CD4-positive, alpha-beta T cell (primary cell): ENCODE measurements around the gene TREX2. TPM values are rescaled to one million over a fixed set of nuclear protein-coding genes. Genes with fewer than 3 reads are reported as not detected.

Source experiments
- ATAC-seq: fragments of 200-7000 bp; cut with Tn5 transposase; one replicate; pipeline ENCODE4 v1.10.0; 2022; ENCODE audit warnings: mild to moderate bottlenecking; ENCODE audit not compliant: poor library complexity
- CTCF ChIA-PET: fragments of 350-600 bp; sonication (Branson Sonifier 250); formaldehyde crosslinking; loops from one replicate; lab custom pipeline; 2021; ENCODE audit warnings: antibody characterized with exemption, inconsistent platforms; lab: Charles Lee
- POLR2A ChIA-PET: fragments of 350-600 bp; sonication (Branson Sonifier 250); formaldehyde crosslinking; loops from one replicate; lab custom pipeline; 2021; ENCODE audit warnings: antibody characterized with exemption, inconsistent platforms; lab: Charles Lee
- DNase-seq, 14 experiments: peaks; one replicate each; pipeline ENCODE4 v3.0.0-alpha.2; 2013 to 2020; ENCODE audit warnings: mixed read lengths in 2 of 14
- H3K27ac ChIP-seq, 2 donors: one replicate each; pipeline versions ENCODE4 v1.5.1 to v1.7.0; 2013; ENCODE audit warnings: low read length in 2 of 2, low read depth in 1 of 2, mild to moderate bottlenecking in 1 of 2
- H3K27me3 ChIP-seq, 2 experiments: 1 replicate in 1 of 2; 2 replicates in 1 of 2; pipeline versions ENCODE4 v1.6.1 to v1.7.0; 2013; ENCODE audit warnings: low read length in 2 of 2, control low read depth in 1 of 2, mild to moderate bottlenecking in 1 of 2, moderate library complexity in 1 of 2; ENCODE audit not compliant: insufficient read depth in 2 of 2, control insufficient read depth in 1 of 2
- H3K36me3 ChIP-seq: one replicate; pipeline ENCODE4 v1.6.1; 2013; ENCODE audit warnings: low read length, control low read depth; ENCODE audit not compliant: insufficient read depth
- H3K4me1 ChIP-seq: one replicate; pipeline ENCODE4 v1.6.1; 2013; ENCODE audit warnings: low read length, control low read depth; ENCODE audit not compliant: insufficient read depth
- H3K4me3 ChIP-seq: one replicate; pipeline ENCODE4 v1.5.1; 2013; ENCODE audit warnings: mild to moderate bottlenecking, low read length, moderate library complexity
- H3K9me3 ChIP-seq, 2 experiments: 1 replicate in 1 of 2; 2 replicates in 1 of 2; pipeline versions ENCODE4 v1.6.1 to v1.7.0; 2013; ENCODE audit warnings: low read length in 2 of 2, mild to moderate bottlenecking in 2 of 2, control low read depth in 1 of 2, moderate library complexity in 1 of 2; ENCODE audit not compliant: control insufficient read depth in 1 of 2, insufficient read depth in 1 of 2
- H3K27ac Mint-ChIP-seq: one replicate; pipeline ENCODE4 v1.8.0; 2020; ENCODE audit warnings: mixed read lengths
- H3K27me3 Mint-ChIP-seq: one replicate; pipeline ENCODE4 v1.8.0; 2021; ENCODE audit warnings: mixed read lengths
- H3K36me3 Mint-ChIP-seq: one replicate; pipeline ENCODE4 v1.8.0; 2021; ENCODE audit warnings: low read depth, mixed read lengths
- H3K4me1 Mint-ChIP-seq: one replicate; pipeline ENCODE4 v1.8.0; 2021; ENCODE audit warnings: low read depth, mixed read lengths
- H3K4me3 Mint-ChIP-seq: one replicate; pipeline ENCODE4 v1.8.0; 2020; ENCODE audit warnings: mild to moderate bottlenecking, mixed read lengths
- H3K9me3 Mint-ChIP-seq: one replicate; pipeline ENCODE4 v1.8.0; 2020; ENCODE audit warnings: mixed read lengths
- intact Hi-C, 2 experiments: fragments of 100-400 bp; cut with DNase I in 1 of 2; cut with micrococcal nuclease in 1 of 2; formaldehyde crosslinking; loops; one replicate each; pipeline versions ENCODE4 v1.15.1 to v1.9.0; 2023 to 2025; cut with DNase I, micrococcal nuclease
- total RNA-seq, 174 experiments: library from RNA in 2 of 174; stranded (reverse) in 2 of 174; gene quantifications; one replicate each; pipeline ENCODE4 v1.2.3 and lab custom pipeline; 2021 to 2026
- TF ChIP-seq, protein P1 (sequence below): fragments of 200-600 bp; IDR thresholded peaks from one replicate; pipeline ENCODE4 v1.8.0; 2022; ENCODE audit warnings: antibody characterized with exemption, mild to moderate bottlenecking

Gene TREX2
- total RNA-seq, 2 experiments from 2014 or later = 1.1 to 1.4 TPM

DNA sequence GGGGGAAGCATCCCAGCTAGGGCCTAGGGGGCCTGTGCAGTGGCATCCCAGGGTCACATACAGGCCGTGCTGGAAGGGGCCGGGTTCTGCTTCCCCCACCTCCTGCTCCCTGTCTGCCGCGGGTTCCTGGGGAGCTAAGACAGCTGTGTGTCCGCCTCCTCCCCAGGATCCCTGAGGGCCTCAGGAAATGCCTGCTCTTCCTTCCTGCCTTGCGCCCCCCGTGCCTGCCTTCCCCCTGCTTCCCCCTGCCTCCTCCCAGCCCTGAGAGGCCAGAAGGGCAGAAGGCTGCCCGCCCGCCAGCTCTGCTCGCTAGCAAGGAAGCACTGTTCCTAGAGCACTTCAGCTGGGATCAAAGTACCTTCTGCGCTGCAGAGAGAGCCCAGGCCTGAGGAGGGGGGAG, 46.1 kb upstream of the TREX2 start:
- H3K36me3 Mint-ChIP-seq = no peaks in the 10 kb centered on the region
- no peak overlapping the region for H3K27ac Mint-ChIP-seq
- Histone ChIP-seq H3K27ac (no peak overlapping the region), H3K9me3 (peaks cover 0 to 4% of the 10 kb centered on the region in 2 experiments), H3K27me3 (peaks cover 2 to 5% of the 10 kb centered on the region in 2 experiments), H3K4me3 (no peak overlapping the region), H3K36me3 (no peaks in the 10 kb centered on the region), H3K4me1 (no peaks in the 10 kb centered on the region)
- no peak for DNase-seq
- POLR2A ChIA-PET = no interaction called here
- ATAC-seq = no peak
- no peak overlapping the region for H3K4me3 Mint-ChIP-seq
- no peaks in the 10 kb centered on the region for H3K9me3 Mint-ChIP-seq
- no peaks in the 10 kb centered on the region for H3K27me3 Mint-ChIP-seq
- TF ChIP-seq, protein P1, sequence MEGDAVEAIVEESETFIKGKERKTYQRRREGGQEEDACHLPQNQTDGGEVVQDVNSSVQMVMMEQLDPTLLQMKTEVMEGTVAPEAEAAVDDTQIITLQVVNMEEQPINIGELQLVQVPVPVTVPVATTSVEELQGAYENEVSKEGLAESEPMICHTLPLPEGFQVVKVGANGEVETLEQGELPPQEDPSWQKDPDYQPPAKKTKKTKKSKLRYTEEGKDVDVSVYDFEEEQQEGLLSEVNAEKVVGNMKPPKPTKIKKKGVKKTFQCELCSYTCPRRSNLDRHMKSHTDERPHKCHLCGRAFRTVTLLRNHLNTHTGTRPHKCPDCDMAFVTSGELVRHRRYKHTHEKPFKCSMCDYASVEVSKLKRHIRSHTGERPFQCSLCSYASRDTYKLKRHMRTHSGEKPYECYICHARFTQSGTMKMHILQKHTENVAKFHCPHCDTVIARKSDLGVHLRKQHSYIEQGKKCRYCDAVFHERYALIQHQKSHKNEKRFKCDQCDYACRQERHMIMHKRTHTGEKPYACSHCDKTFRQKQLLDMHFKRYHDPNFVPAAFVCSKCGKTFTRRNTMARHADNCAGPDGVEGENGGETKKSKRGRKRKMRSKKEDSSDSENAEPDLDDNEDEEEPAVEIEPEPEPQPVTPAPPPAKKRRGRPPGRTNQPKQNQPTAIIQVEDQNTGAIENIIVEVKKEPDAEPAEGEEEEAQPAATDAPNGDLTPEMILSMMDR = no peak
- intact Hi-C loops = no loop called here
- H3K4me1 Mint-ChIP-seq = no peaks in the 10 kb centered on the region
- CTCF ChIA-PET = no interaction called here

DNA sequence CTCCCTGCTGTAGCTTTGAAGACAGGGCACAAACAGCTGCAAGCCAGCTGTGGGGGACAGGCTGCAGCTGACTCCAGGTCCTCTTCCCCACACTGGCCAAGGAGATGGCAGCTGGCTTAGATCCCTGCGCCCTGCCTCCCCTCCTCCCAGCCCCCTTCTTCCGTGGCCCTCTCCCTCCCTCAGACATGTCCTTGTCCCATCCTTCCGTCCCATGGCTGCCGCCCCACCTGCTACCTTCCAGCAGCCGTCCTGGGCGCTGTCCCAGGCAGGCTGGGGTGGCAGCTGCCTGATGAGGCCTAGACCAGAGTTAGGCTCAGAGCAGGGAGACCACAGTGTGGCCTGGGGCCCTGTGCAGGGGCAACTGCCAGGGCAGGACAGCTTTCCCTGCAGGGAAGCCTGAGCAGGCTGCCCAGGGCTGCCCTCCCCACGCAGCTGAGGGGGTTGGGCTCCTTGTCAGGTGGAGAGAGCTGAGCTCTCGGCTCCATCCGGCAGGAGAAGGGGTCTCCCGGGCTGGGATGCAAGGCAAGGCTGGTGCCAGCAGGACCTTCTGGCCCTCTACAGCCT, 45.6 kb upstream of the TREX2 start:
- Histone ChIP-seq H3K9me3 (peaks cover 0 to 3% of the 10 kb centered on the region in 2 experiments), H3K27me3 (peaks cover 2 to 5% of the 10 kb centered on the region in 2 experiments), H3K4me3 (no peak overlapping the region), H3K27ac (no peak overlapping the region), H3K4me1 (no peaks in the 10 kb centered on the region), H3K36me3 (no peaks in the 10 kb centered on the region)
- ChIA-PET POLR2A (no interaction called here), CTCF (no interaction called here)
- H3K27me3 Mint-ChIP-seq = no peaks in the 10 kb centered on the region
- DNase-seq (no peak), ATAC-seq (no peak)
- no peaks in the 10 kb centered on the region for H3K9me3 Mint-ChIP-seq
- no peaks in the 10 kb centered on the region for H3K4me1 Mint-ChIP-seq
- H3K4me3 Mint-ChIP-seq = no peak overlapping the region
- TF ChIP-seq, protein P1 = no peak
- intact Hi-C loops = no loop called here
- H3K27ac Mint-ChIP-seq = no peak overlapping the region
- H3K36me3 Mint-ChIP-seq = no peaks in the 10 kb centered on the region

DNA sequence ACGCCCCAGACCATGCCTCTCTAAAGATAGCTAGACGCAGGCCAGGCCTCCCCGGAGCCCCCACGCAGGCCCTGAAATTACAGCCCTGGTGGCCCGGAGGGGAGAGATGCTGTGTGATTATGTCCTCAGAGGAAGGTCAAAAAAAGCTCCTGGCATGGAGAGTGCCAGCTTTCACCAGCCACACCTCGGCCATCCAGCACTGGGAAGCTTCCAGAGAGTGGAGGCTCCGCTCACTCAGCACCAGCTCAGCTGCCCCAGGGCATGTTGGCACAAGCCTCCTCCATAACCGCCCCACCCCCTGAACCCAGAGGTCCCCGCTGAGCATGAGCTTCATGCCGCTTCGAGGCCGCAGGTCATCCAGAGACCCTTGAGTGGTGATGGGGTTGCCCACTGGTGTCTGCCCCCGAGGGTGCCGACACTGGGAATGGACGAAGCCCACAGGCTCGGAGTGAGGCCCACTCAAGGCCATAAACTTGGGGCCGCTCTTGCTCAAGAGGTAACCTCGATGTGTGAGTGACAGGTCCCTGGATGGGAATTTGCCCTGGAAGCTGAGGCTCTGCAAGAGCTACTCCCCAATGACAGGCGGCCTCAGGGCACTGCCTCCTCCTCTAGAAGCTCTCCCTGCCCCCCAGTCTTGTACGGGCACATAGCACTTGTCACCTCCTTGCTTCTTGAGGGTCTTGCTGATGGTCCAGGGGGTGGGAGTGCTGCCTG, 44.5 kb upstream of the TREX2 start:
- H3K27me3 ChIP-seq = peaks cover 2% of the 10 kb centered on the region in 2 experiments
- intact Hi-C loops = no loop called here
- H3K9me3 ChIP-seq = no peaks in the 10 kb centered on the region
- ATAC-seq (no peak), DNase-seq (no peak)
- Mint-ChIP-seq H3K27me3 (no peaks in the 10 kb centered on the region), H3K36me3 (no peaks in the 10 kb centered on the region), H3K4me1 (no peaks in the 10 kb centered on the region), H3K4me3 (no peak overlapping the region), H3K9me3 (no peaks in the 10 kb centered on the region), H3K27ac (no peak overlapping the region)
- H3K36me3 ChIP-seq = no peaks in the 10 kb centered on the region
- no peaks in the 10 kb centered on the region for H3K4me1 ChIP-seq
- POLR2A ChIA-PET = no interaction called here
- H3K4me3 ChIP-seq = no peak overlapping the region
- no peak overlapping the region for H3K27ac ChIP-seq
- CTCF ChIA-PET = interaction anchor here (1.5 kb wide), 1 partner anchor 20 kb away, joined by 4 read pairs; the partner anchor contains the start of gene HAUS7
- TF ChIP-seq, protein P1 = no peak
